Suppressor macrophage treated with lipopolysaccharide for 1 hour (primary cell): ENCODE data around the gene DNAJB6.

Experiments
- DNase-seq, 3 donors: peaks; one replicate each; pipeline ENCODE4 v3.0.0-alpha.2; 2020 to 2022

DNAJB6 gene

GRCh38 chr7:157410831-157411556 is 74.2 kb downstream of the DNAJB6 start:
- DNase-seq: no peak

- DNase-seq: no peak
Observed at GRCh38 chr7:157411580-157411979, 74.8 kb downstream of the DNAJB6 start.

GRCh38 chr7:157412021-157412443 is 75.2 kb downstream of the DNAJB6 start:
- peak; percentile 61 to 82 (median 80) for DNase-seq

GRCh38 chr7:157412491-157413180 is 75.8 kb downstream of the DNAJB6 start:
- DNase-seq: no peak

GRCh38 chr7:157413881-157414701 is 77.3 kb downstream of the DNAJB6 start:
- no peak for DNase-seq

GRCh38 chr7:157414702-157415096 is 77.9 kb downstream of the DNAJB6 start:
- no peak for DNase-seq

- DNase-seq: no peak
Observed at GRCh38 chr7:157415486-157415885, 78.7 kb downstream of the DNAJB6 start.

GRCh38 chr7:157416011-157416410 is 79.2 kb downstream of the DNAJB6 start:
- no peak for DNase-seq

GRCh38 chr7:157418204-157419034 is 81.6 kb downstream of the DNAJB6 start:
- no peak for DNase-seq

GRCh38 chr7:157419035-157419293 is 82.2 kb downstream of the DNAJB6 start:
- no peak for DNase-seq

- DNase-seq: no peak
Observed at GRCh38 chr7:157422279-157422678, 85.5 kb downstream of the DNAJB6 start.

GRCh38 chr7:157423348-157423747 is 86.5 kb downstream of the DNAJB6 start:
- no peak for DNase-seq

GRCh38 chr7:157423886-157424565 is 87.2 kb downstream of the DNAJB6 start:
- DNase-seq: no peak

GRCh38 chr7:157425137-157425731 is 88.4 kb downstream of the DNAJB6 start:
- no peak for DNase-seq

GRCh38 chr7:157425761-157426160 is 89.0 kb downstream of the DNAJB6 start:
- no peak for DNase-seq

- no peak for DNase-seq
Observed at GRCh38 chr7:157426463-157427301, 89.9 kb downstream of the DNAJB6 start.

GRCh38 chr7:157427811-157428553 is 91.2 kb downstream of the DNAJB6 start:
- DNase-seq: no peak

GRCh38 chr7:157428554-157428945 is 91.7 kb downstream of the DNAJB6 start:
- DNase-seq: no peak

GRCh38 chr7:157429001-157429679 is 92.3 kb downstream of the DNAJB6 start:
- DNase-seq: no peak
